HG03066 (cell line): ENCODE data around the gene SFMBT1.

Source experiments
- ATAC-seq: cut with Tn5 transposase; IDR thresholded peaks from one replicate; pipeline ENCODE4 v1.9.1; 2021; ENCODE audit warnings: low read depth; ENCODE audit not compliant: unreplicated experiment

The SFMBT1 gene

GRCh38 chr3:52859686-52860423 lies 186.0 kb downstream of the SFMBT1 start:
- no peak for ATAC-seq

GRCh38 chr3:52857864-52858263 lies 188.0 kb downstream of the SFMBT1 start:
- ATAC-seq: no peak

- no peak for ATAC-seq
Observed at GRCh38 chr3:52857133-52857532, 188.7 kb downstream of the SFMBT1 start.

- no peak for ATAC-seq
Observed at GRCh38 chr3:52856666-52857065, 189.2 kb downstream of the SFMBT1 start.

- ATAC-seq: no peak
Observed at GRCh38 chr3:52854013-52854412, 191.9 kb downstream of the SFMBT1 start.
